Measurements from ENCODE around the gene EIF3I. TPM values are rescaled to one million over a fixed set of nuclear protein-coding genes. Genes with fewer than 3 reads are reported as not detected.
A peak's percentile ranks its signal among the peaks of the same experiment; 100 is the strongest.

The EIF3I gene
- total RNA-seq (2014; rRNA removed; shearing (Covaris generic)) = 266 and 286 TPM in 2 replicates
- 259 and 265 TPM in 2 replicates for polyA plus RNA-seq (2016; fragmentation: Nextera tagmentation; extraction: Ambion mirVana)

- H3F3A ChIP-seq (ENCODE audit: insufficient read depth) = no peaks in the 10 kb centered on the region
- peak within 1 kb of the TSS; percentile 95 for H3K4me2 ChIP-seq (ENCODE audit: unreplicated experiment)
- H3K27me3 ChIP-seq (replicated peaks; ENCODE audit: insufficient read depth) = no peaks in the 10 kb centered on the region
- no peaks in the 10 kb centered on the region for H3K9me3 ChIP-seq (ENCODE audit: low read depth)
- H3K4me1 ChIP-seq (ENCODE audit: insufficient read depth) = peaks cover 28% of the 10 kb centered on the region
- in situ Hi-C loops (cut with MboI) = no loop called here
- peak within 1 kb of the TSS; percentile 86 for H3K27ac ChIP-seq
- peak; percentile 98 for DNase-seq
- peaks cover 20% of the 10 kb centered on the region for H3K36me3 ChIP-seq (ENCODE audit: low read depth)
- WGBS, 2 experiments (ENCODE audit: low coverage in 1 of 2, low lambda C conversion rate in 2 of 2, missing lambda C conversion rate in 2 of 2) = 2 to 4% methylated on average over 42 to 46 of the region's 46 CpGs
- H4K20me1 ChIP-seq (ENCODE audit: insufficient read depth) = no peaks in the 10 kb centered on the region
- H3K4me3 ChIP-seq = peak within 1 kb of the TSS; percentile 95
- no peak for TF ChIP-seq EZH2 (IDR thresholded peaks at IDR 0.05; ENCODE audit: insufficient read depth, poor library complexity, severe bottlenecking)
- TF ChIP-seq EZH2phosphoT487 (IDR thresholded peaks at IDR 0.05; ENCODE audit: insufficient read depth, low read depth) = no peak
- peak within 1 kb of the TSS; percentile 100 for H3K9ac ChIP-seq
- H2AFZ ChIP-seq = peak within 1 kb of the TSS; percentile 87
- peaks cover 80% of the 10 kb centered on the region for H3K79me2 ChIP-seq (ENCODE audit: insufficient read depth)
- no peaks in the 10 kb centered on the region for H3K9me2 ChIP-seq (ENCODE audit: insufficient read depth)
Measured at GRCh38 chr1:32221980-32222755, at the start of gene EIF3I, which contains the start of gene TMEM234. TSS of gene EIF3I (plus strand) at chr1:32222407. CDS start at chr1:32222442, 35 bp downstream. TSS of gene TMEM234 (minus strand) at chr1:32222353. CDS start at chr1:32222322, 31 bp downstream.

- Histone ChIP-seq H3K36me3 (ENCODE audit: low read depth) (peaks cover 47% of the 10 kb centered on the region), H3K4me3 (no peak overlapping the region)
Measured at GRCh38 chr1:32172621-32173245, 49.5 kb upstream of the EIF3I start.

GRCh38 chr1:32178380-32179192 is 43.6 kb upstream of the EIF3I start:
- peaks cover 47% of the 10 kb centered on the region for H3F3A ChIP-seq (ENCODE audit: insufficient read depth)
- peak overlapping the region; percentile 81 for H3K4me2 ChIP-seq (ENCODE audit: unreplicated experiment)
- peaks cover 36% of the 10 kb centered on the region for H3K79me2 ChIP-seq (ENCODE audit: insufficient read depth)
- DNase-seq = no peak
- no peak for TF ChIP-seq EZH2 (IDR thresholded peaks at IDR 0.05; ENCODE audit: insufficient read depth, poor library complexity, severe bottlenecking)
- TF ChIP-seq EZH2phosphoT487 (IDR thresholded peaks at IDR 0.05; ENCODE audit: insufficient read depth, low read depth) = no peak
- in situ Hi-C loops (cut with MboI) = no loop called here
- peak overlapping the region; percentile 99 for H3K9ac ChIP-seq
- H4K20me1 ChIP-seq (ENCODE audit: insufficient read depth) = no peaks in the 10 kb centered on the region
- peaks cover 19% of the 10 kb centered on the region for H3K4me1 ChIP-seq (ENCODE audit: insufficient read depth)
- peak overlapping the region; percentile 92 for H3K4me3 ChIP-seq
- 82% methylated on average over 7 of the region's 7 CpGs for WGBS, 2 experiments (ENCODE audit: low coverage in 1 of 2, low lambda C conversion rate in 2 of 2, missing lambda C conversion rate in 2 of 2)
- peak overlapping the region; percentile 91 for H2AFZ ChIP-seq
- H3K27me3 ChIP-seq (replicated peaks; ENCODE audit: insufficient read depth) = no peaks in the 10 kb centered on the region
- H3K27ac ChIP-seq = peak overlapping the region; percentile 99
- H3K9me3 ChIP-seq (ENCODE audit: low read depth) = no peaks in the 10 kb centered on the region
- no peaks in the 10 kb centered on the region for H3K9me2 ChIP-seq (ENCODE audit: insufficient read depth)
- H3K36me3 ChIP-seq (ENCODE audit: low read depth) = peaks cover 11% of the 10 kb centered on the region; the same call in 1 of the 2 replicates

More at GRCh38 chr1:32172621-32173245, 49.5 kb upstream of the EIF3I start:
- Histone ChIP-seq H4K20me1 (ENCODE audit: insufficient read depth) (no peaks in the 10 kb centered on the region), H3K27me3 (replicated peaks; ENCODE audit: insufficient read depth) (no peaks in the 10 kb centered on the region), H3K9me2 (ENCODE audit: insufficient read depth) (no peaks in the 10 kb centered on the region), H3F3A (ENCODE audit: insufficient read depth) (peaks cover 14% of the 10 kb centered on the region), H3K4me2 (ENCODE audit: unreplicated experiment) (no peak overlapping the region), H3K27ac (no peak overlapping the region), H3K9me3 (ENCODE audit: low read depth) (no peaks in the 10 kb centered on the region), H3K79me2 (ENCODE audit: insufficient read depth) (no peaks in the 10 kb centered on the region), H3K9ac (no peak overlapping the region), H3K4me1 (ENCODE audit: insufficient read depth) (peaks cover 7% of the 10 kb centered on the region; the same call in 1 of the 2 replicates), H2AFZ (no peak overlapping the region)
- peak; percentile 51 for DNase-seq
- in situ Hi-C loops (cut with MboI) = no loop called here
- TF ChIP-seq EZH2phosphoT487 (IDR thresholded peaks at IDR 0.05; ENCODE audit: insufficient read depth, low read depth) (no peak), EZH2 (IDR thresholded peaks at IDR 0.05; ENCODE audit: insufficient read depth, poor library complexity, severe bottlenecking) (no peak)
- 100% methylated on average over 1 of the region's 1 CpG for WGBS, 2 experiments (ENCODE audit: low coverage in 1 of 2, low lambda C conversion rate in 2 of 2, missing lambda C conversion rate in 2 of 2)

DNA sequence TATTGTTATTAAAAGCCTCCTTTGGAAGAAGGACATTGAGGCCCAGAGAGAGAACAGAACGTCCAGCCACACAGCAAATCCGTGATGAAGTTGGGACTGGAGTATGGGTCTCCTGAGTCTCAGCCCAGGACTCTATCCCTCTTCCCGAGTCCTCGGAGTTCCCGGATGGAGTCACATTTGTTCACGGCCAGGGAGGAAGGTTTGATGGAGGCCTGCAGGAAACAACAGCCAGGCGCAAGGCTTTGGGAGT is 43.1 kb upstream of the EIF3I start:
- in situ Hi-C loops (cut with MboI) = no loop called here
- no peaks in the 10 kb centered on the region for H3K9me2 ChIP-seq (ENCODE audit: insufficient read depth)
- H2AFZ ChIP-seq = peak overlapping the region; percentile 91
- H3K36me3 ChIP-seq (ENCODE audit: low read depth) = peaks cover 11% of the 10 kb centered on the region; the same call in 1 of the 2 replicates
- H4K20me1 ChIP-seq (ENCODE audit: insufficient read depth) = no peaks in the 10 kb centered on the region
- H3K27ac ChIP-seq = peak overlapping the region; percentile 99
- WGBS, 2 experiments (ENCODE audit: low coverage in 1 of 2, low lambda C conversion rate in 2 of 2, missing lambda C conversion rate in 2 of 2) = 13% methylated on average over 7 of the region's 7 CpGs
- DNase-seq = no peak
- H3K79me2 ChIP-seq (ENCODE audit: insufficient read depth) = peaks cover 41% of the 10 kb centered on the region
- H3K9me3 ChIP-seq (ENCODE audit: low read depth) = no peaks in the 10 kb centered on the region
- no peaks in the 10 kb centered on the region for H3K27me3 ChIP-seq (replicated peaks; ENCODE audit: insufficient read depth)
- H3K4me3 ChIP-seq = peak overlapping the region; percentile 92
- H3K9ac ChIP-seq = peak overlapping the region; percentile 99
- peaks cover 24% of the 10 kb centered on the region for H3K4me1 ChIP-seq (ENCODE audit: insufficient read depth)
- TF ChIP-seq EZH2phosphoT487 (IDR thresholded peaks at IDR 0.05; ENCODE audit: insufficient read depth, low read depth) (no peak), EZH2 (IDR thresholded peaks at IDR 0.05; ENCODE audit: insufficient read depth, poor library complexity, severe bottlenecking) (no peak)
- peak overlapping the region; percentile 81 for H3K4me2 ChIP-seq (ENCODE audit: unreplicated experiment)
- H3F3A ChIP-seq (ENCODE audit: insufficient read depth) = peaks cover 47% of the 10 kb centered on the region

All from GM23248 (cell line).